HG02610 (cell line): Measurements from ENCODE around the gene SRPRB.

ENCODE experiments used
- ATAC-seq: cut with Tn5 transposase; IDR thresholded peaks from one replicate; pipeline ENCODE4 v1.9.1; 2021; ENCODE audit warnings: mild to moderate bottlenecking, moderate library complexity; ENCODE audit not compliant: unreplicated experiment

SRPRB gene

GRCh38 chr3:133825969-133826727 is 20.5 kb downstream of the SRPRB start:
- ATAC-seq: no peak

DNA sequence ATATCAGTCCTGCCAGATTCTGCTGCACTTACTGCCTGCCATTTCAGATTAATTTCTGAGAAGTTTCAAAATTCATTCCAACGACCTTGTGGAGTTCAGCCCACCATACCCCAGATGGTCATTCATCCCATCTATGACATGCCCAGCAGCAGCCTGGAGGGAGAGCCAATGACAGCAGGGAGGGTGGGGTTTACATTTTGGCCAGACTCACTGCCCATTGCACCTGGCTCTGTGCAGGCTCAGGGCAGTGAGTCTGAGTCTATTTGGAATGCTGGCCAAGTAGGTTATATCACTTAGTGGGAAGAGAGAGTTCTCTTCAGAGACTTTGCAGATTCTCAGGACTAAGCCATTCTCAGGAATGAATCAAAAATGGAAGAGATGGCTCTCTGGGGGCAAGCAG is 21.5 kb downstream of the SRPRB start:
- ATAC-seq: no peak

DNA sequence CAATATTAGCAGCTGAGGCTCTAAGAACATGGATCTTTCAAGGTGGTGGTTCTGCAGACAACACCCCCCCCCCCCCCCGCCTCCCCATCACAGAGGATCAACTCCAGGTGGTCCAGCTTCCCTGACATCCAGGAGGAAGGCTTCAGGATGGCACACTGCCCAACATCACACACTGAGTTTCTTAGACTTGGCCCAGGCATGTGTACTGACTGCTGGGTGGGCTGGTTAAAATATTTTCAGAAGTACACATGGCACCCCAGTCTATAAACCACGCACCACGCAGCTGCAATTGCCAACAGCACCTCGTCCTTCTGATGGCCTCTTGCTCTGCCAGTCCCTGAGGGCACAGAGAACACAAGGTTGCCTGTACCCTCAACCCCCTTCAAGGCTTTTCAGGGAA is 22.1 kb downstream of the SRPRB start:
- no peak for ATAC-seq

DNA sequence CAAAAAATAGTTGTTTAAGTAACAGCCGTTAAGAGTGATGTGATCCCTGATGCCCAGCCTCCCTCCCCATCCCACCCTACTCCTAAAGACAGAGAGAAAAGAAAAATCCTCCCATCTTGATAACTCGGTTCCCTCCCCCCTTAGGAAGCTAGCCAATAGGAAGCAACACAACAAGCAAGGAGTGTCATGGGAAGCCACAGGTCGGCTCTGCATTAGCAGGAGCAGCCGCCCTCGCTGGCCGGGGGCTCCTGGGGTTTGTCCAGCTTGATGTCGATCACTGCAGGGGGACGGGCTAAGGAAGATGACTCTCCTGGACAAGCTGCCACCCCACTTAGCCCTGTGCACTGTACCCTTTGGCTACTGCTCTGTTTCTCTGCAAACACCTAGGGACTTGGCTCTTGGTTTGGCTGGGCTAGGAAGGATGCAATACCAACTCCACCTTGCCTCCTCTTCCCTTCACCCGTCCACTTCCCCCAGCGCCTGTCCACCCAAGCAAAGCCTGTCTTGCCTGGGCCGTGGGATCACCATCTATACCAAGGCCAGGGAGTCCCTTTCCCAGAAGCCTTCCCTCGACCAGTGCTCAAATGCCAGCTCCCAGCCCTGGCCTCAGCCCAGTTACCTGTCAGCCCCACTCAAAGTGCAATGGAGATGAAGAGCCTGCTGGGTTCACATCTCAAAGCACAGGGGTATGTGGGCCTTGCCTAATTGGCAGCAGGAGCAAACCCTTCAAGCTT is 23.1 kb downstream of the SRPRB start:
- no peak for ATAC-seq

DNA sequence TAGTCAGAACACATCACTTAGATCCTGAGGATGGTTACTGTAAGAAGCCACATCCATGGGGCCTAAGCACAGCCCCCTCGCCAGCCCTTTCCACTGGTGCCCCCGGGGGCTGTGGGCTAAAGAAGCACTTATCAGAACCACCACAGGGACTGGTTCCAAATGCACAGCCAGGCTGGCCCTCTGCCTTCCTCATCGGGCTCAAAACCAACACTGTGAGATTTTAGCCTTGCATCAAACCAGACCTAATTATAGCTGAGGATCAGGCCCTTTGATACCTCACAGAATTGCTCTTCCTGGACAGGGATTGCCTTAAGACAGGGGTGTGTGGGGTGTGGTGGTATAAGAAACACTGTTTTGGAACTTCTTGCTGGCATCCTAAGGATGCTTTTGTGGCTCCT is 23.7 kb downstream of the SRPRB start:
- ATAC-seq: no peak

DNA sequence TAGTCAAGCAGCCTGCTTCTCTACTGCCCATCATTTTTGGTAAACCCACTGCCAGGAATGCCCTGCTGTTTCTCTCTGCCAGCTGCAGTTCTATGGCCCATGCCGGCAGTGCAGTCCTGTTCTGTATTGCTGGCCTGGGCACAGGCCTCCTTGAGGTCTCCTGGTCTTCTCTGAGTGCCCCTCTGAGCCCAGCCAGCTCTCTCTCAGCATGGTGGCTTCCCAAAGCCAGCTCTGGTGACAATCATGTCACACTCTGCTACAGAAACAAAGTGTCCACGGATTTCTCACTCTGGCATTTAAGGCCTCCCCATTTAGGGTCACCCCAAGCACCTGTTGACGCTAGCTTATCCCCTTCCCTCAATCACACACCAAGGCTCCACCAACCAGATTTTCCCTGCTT is 24.5 kb downstream of the SRPRB start:
- no peak for ATAC-seq

- no peak for ATAC-seq
Measured at GRCh38 chr3:133831966-133832801, 26.6 kb downstream of the SRPRB start.

DNA sequence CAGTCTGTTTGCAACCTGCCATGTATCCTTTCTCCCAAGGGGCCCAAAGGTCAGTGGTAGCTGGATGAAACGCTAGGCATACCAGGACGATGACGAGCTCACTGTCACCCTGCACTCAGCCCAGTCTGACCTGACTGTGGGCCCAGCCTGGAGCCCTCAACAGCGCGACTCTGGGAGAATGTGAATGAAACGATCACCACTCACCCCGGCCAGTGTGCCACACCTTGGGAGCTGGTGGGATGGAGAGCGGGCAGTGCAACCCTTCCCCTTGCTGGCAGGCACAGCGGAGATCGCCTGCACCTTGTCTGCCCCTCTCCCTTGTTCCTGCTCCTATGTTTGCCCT is 27.2 kb downstream of the SRPRB start:
- ATAC-seq: no peak

- no peak for ATAC-seq
Measured at GRCh38 chr3:133833267-133833666, 27.7 kb downstream of the SRPRB start.

DNA sequence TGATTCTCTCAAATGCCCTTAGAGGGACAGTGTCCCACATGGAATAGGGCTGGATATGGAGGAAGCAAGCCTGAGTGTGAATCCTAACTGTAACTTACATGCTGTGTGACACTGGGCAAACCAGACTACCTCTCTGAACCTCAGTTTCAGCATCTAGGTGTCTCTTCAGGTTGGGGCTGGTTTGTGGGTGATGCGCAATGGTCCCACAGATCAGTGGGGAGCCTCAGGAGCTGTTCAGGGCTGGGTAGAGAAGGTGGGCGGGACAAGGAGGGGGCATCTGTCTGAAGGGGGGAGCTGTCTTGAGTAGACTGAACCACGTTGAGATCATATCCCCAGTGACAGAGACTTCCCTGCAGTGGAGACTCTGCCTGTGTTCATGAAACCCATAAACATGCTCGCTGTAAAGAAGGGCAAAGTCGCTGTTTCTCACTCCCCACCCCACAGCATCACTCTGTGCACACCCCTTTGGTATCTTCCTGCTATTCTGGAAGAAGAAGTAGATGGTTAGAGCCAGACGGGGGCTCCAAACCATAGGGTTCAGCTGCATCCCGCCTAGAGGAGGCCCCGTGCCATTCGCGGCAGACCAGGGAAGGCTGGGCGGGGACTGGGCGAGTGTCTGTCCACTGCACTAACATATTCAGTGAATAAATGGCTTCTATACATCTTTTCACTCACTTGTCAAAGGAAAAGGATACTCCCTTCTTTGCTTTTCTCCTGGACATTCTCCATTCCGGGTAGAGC is 28.4 kb downstream of the SRPRB start:
- ATAC-seq: no peak

GRCh38 chr3:133834621-133835417 is 29.2 kb downstream of the SRPRB start:
- ATAC-seq: no peak

DNA sequence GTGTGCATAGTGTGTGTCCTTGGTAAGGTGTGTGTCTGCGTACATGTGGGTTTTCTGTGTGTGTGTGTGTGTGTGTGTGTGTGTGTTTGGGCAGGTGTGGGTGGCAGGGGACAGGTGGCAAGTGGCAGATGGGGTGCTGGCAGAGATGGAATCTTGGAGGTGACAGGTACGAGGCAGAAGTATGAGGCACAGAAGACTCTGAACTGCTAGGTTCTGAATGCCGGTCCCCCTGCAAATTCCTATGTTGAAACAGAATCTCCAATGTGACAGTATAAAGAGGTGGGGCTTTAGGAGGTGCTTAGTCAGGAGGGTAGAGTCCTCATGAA is 29.8 kb downstream of the SRPRB start:
- ATAC-seq: no peak

DNA sequence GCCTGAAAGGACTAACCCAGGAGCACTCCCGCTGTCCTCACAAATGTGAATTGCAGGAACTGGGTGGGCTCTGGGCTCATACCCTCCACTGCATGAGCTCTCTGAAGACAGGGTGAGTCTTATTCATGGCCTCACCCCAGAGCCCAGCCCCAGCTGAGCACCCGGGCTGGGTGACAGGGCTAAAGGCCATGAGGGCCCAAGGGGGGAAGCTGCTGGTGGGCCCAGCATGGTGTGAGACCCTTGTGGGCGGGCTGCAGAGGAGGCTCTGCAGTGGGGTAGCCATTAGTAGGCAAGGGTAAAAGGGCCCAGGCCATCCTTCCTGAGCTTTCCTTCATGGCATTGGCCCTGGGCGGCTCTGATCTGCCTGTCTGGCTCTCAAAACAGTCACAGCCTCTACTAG is 30.3 kb downstream of the SRPRB start:
- no peak for ATAC-seq

DNA sequence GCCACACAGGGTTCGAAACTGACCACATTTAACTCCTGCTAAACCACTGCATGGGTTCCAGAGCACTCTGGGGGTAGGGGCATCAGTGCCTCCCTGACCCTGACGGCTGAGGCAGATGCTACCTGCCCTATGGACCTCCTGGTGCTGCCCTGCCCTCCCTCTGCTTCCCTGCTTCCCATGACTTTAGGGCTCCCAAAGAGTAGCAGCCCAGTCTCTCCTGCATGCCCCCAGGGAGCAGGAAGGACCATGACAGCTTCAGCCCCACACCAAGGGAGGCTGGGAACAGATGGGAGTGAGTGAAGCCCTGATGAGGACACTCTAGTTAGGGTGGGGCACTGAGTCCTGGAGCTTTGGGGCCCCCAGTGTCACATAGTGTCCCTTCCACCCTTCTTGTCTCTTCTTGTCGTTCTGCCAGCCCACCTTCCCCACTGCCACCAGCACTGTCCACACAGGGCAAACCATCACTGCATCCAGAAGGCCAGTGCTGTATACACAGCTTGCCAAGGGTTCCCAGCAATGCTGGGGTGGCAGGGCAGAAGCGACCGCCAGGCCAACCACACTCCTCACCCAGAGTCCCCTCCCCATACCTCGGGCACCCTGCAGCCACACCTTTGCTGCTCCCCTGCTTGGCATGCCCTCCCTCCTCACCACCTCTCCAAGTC is 31.0 kb downstream of the SRPRB start:
- ATAC-seq: no peak

DNA sequence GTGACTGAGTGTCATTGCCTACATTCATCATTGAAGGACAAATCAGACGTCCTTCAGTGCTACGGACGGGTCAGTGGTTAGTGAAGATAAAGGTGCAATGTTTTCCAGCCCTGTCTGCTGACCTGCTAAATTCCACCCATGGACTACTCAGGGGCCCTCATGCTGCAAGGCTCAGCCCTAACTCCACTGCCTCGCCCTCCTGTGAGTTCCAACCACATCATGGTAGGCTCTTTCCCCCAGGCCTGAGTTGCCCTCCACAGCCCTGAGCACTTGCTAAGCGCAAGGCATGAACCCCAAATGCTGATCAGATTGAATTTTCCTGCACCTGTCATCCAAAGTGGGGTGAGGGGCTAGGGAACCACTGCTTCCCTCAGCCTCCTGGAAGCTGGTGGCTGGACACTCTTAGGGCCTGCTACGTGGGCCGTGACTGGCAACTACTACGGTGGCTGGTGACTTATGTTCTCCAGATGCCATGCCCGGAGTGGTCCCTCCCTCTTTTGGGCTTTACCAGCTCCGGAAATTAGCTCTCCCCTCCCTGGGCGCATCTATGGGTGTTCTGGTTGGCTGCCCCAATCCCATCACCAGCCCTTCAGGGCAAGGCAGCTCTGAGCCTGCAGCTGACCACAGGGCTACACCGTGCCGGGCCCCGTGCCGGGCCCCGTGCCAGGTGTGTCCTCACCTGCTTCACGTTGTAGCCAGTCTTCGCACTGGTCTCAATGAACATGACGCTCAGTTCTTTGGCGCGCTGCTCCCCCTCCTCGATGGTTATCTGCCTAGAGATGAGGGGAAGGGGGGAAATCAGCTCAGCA is 32.1 kb downstream of the SRPRB start:
- no peak for ATAC-seq

DNA sequence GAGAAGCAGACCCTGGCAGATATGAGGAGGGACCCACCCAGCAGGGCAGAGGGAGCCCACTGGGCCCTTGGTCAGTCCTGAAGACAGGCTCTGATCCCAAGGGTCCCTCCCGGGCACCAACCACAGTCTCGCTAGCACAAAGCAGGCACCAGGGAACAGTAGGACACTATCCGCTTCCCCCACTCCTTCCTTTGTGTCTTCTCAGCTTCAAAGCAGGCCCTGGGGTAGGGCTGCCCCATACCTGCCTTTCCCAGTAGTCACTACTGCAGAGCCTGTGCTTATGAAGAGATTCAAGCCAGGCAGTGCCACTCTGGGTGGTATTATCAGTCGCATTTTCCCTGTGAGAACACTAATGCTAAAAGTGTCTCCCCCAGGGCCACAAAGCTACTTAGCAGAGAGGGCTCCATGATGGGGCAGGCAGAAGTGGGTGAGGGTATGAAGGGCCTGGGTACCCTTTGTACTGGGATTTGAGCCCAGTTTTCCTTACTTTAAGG is 32.7 kb downstream of the SRPRB start:
- ATAC-seq: no peak

DNA sequence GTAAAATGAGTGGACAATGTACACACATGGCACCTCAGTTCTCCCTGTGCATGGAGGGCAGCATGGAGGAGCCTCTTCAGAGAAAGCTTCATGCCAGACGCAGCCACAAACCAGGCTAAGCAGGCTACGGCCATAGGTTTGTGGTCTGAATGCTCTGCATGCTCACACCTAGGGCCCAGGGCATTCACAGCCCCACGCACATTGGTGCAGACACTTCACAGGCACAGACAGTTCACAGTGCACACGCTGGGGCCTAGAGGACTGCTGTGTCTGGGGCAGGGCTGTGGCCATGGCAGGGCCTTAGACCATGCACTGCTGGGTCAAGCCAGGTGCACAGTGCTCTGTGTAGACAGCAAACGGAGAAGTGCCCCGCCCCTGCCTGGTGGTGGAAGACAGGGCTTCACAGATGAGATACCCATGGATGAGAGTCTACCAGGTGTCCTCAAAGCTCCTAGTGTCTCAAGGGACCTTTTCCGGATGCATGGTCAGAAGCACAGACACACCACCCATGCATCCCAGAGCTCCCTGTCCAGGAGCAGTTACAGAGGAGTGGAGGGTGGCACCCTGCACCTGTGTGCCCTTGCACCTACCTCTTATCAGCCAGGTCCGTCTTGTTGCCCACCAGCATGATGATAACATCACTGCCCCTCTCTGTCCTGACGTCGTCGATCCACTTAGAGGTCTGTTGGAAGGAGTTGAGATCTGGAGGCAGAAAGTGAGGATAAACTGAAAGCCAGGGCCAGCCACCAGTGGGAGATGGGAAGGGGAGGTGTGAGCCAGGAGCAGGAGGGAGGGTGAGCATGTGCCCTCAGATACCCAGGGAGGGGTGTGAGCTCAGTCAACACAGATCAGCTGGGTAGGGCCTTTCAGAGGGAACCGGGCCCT is 33.5 kb downstream of the SRPRB start:
- ATAC-seq: no peak
